SHP77 (cell line): ENCODE measurements around the gene SEMA3F.

Experiments
- DNase-seq, 2 experiments: peaks; one replicate each; lab custom pipeline; 2025; lab: John Stamatoyannopoulos, UW

The SEMA3F gene

GRCh38 chr3:50235716-50236483 is 80.8 kb downstream of the SEMA3F start, which contains the start of gene GNAI2:
Gene GNAI2 (plus strand): TSS chr3:50236204. CDS start chr3:50236336, 132 bp downstream.
- peak; percentile 97 for DNase-seq

- no peak for DNase-seq
Observed at GRCh38 chr3:50236484-50237132, 81.5 kb downstream of the SEMA3F start.

- DNase-seq: no peak
Observed at GRCh38 chr3:50237133-50237651, 82.1 kb downstream of the SEMA3F start.

- peak; percentile 70 to 91 for DNase-seq
Observed at GRCh38 chr3:50237754-50238548, 82.8 kb downstream of the SEMA3F start.

GRCh38 chr3:50238549-50239026 is 83.5 kb downstream of the SEMA3F start:
- no peak for DNase-seq
